MM.1S (cell line): ENCODE data around the gene OSCP1.

ENCODE experiments used
- DNase-seq: peaks from one replicate; pipeline ENCODE4 v3.0.0-alpha.2; 2015
- H2AFZ ChIP-seq: fragments of 300-600 bp; sonication (generic); 2 replicates; pipeline ENCODE4 v1.6.0; 2016; ENCODE audit warnings: antibody characterized with exemption, low read length
- H3F3A ChIP-seq: fragments of 300-600 bp; sonication (generic); 2 replicates; pipeline ENCODE4 v1.6.1; 2016; ENCODE audit warnings: mild to moderate bottlenecking, antibody characterized with exemption, low read length, moderate library complexity, mixed read lengths; ENCODE audit not compliant: insufficient read depth
- H3K27ac ChIP-seq: fragments of 300-600 bp; sonication (generic); 2 replicates; pipeline ENCODE4 v1.5.1; 2016; ENCODE audit warnings: mild to moderate bottlenecking, low read length
- H3K27me3 ChIP-seq: fragments of 300-600 bp; sonication (generic); replicated peaks from 2 replicates; pipeline ENCODE4 v1.6.0; 2016; ENCODE audit warnings: low read length; ENCODE audit not compliant: insufficient read depth
- H3K36me3 ChIP-seq: fragments of 300-600 bp; sonication (generic); replicated peaks from 2 replicates; pipeline ENCODE4 v1.6.1; 2016; ENCODE audit warnings: mild to moderate bottlenecking, low read length, mixed read lengths; ENCODE audit not compliant: insufficient read depth
- H3K4me1 ChIP-seq: fragments of 300-600 bp; sonication (generic); 2 replicates; pipeline ENCODE4 v1.6.1; 2016; ENCODE audit warnings: low read length, mixed read lengths
- H3K4me2 ChIP-seq: fragments of 300-600 bp; sonication (generic); 2 replicates; pipeline ENCODE4 v1.6.0; 2016; ENCODE audit warnings: low read depth, low read length
- H3K4me3 ChIP-seq: fragments of 300-600 bp; sonication (generic); 2 replicates; pipeline ENCODE4 v1.5.1; 2016; ENCODE audit warnings: low read length, mixed read lengths
- H3K79me2 ChIP-seq: fragments of 300-600 bp; sonication (generic); 2 replicates; pipeline ENCODE4 v1.6.1; 2016; ENCODE audit warnings: mixed run types, low read length, mixed read lengths
- H3K9ac ChIP-seq: fragments of 300-600 bp; sonication (generic); 2 replicates; pipeline ENCODE4 v1.6.1; 2016; ENCODE audit warnings: low read length, mixed read lengths
- H3K9me2 ChIP-seq: fragments of 300-600 bp; sonication (generic); replicated peaks from 2 replicates; pipeline ENCODE4 v1.6.1; 2016; ENCODE audit warnings: mild to moderate bottlenecking, low read length, mixed read lengths; ENCODE audit not compliant: insufficient read depth
- H3K9me3 ChIP-seq: fragments of 300-600 bp; sonication (generic); replicated peaks from 2 replicates; pipeline ENCODE4 v1.6.1; 2016; ENCODE audit warnings: mild to moderate bottlenecking, low read length, mixed read lengths; ENCODE audit not compliant: insufficient read depth
- H4K20me1 ChIP-seq: fragments of 300-600 bp; sonication (generic); 2 replicates; pipeline ENCODE4 v1.6.1; 2016; ENCODE audit warnings: mild to moderate bottlenecking, low read length, moderate library complexity, mixed read lengths; ENCODE audit not compliant: insufficient read depth
- CTCF ChIP-seq: fragments of 300-600 bp; sonication (generic); IDR thresholded peaks from 2 replicates; pipeline ENCODE4 v1.5.1; 2016; ENCODE audit warnings: antibody characterized with exemption, low read length, mixed read lengths
- EZH2 ChIP-seq: fragments of 300-600 bp; sonication (generic); optimal IDR thresholded peaks from 2 replicates; pipeline ENCODE3; 2017; ENCODE audit warnings: low read depth, mild to moderate bottlenecking, antibody characterized with exemption, low read length, mixed read lengths
- EZH2phosphoT487 ChIP-seq: fragments of 300-600 bp; sonication (generic); IDR thresholded peaks from 2 replicates; pipeline ENCODE4 v1.6.1; 2018; ENCODE audit warnings: antibody characterized with exemption, low read length

The OSCP1 gene

GRCh38 chr1:36419569-36419968, 30.7 kb downstream of the OSCP1 start:
- TF ChIP-seq CTCF, result no peak
- TF ChIP-seq EZH2, result no peak
- TF ChIP-seq EZH2phosphoT487, result no peak
- DNase-seq, result no peak
- H4K20me1 ChIP-seq, result no peaks in the 10 kb centered on the region
- H3K9me3 ChIP-seq, result no peaks in the 10 kb centered on the region
- H3K4me3 ChIP-seq, result no peak overlapping the region
- no peak overlapping the region for H3K27ac ChIP-seq
- no peaks in the 10 kb centered on the region for H3K9me2 ChIP-seq
- H2AFZ ChIP-seq, result no peak overlapping the region
- H3K4me1 ChIP-seq, result peaks cover 5% of the 10 kb centered on the region
- H3K27me3 ChIP-seq, result no peaks in the 10 kb centered on the region
- no peaks in the 10 kb centered on the region for H3K79me2 ChIP-seq
- H3K36me3 ChIP-seq, result no peaks in the 10 kb centered on the region
- H3F3A ChIP-seq, result no peaks in the 10 kb centered on the region
- no peak overlapping the region for H3K4me2 ChIP-seq
- H3K9ac ChIP-seq, result no peak overlapping the region

GRCh38 chr1:36419140-36419539, 31.1 kb downstream of the OSCP1 start:
- H3K27me3 ChIP-seq, result no peaks in the 10 kb centered on the region
- H3K9me2 ChIP-seq, result no peaks in the 10 kb centered on the region
- H3F3A ChIP-seq, result no peaks in the 10 kb centered on the region
- no peak overlapping the region for H3K4me3 ChIP-seq
- no peak overlapping the region for H3K9ac ChIP-seq
- H3K9me3 ChIP-seq, result no peaks in the 10 kb centered on the region
- no peak overlapping the region for H3K4me2 ChIP-seq
- H2AFZ ChIP-seq, result no peak overlapping the region
- TF ChIP-seq EZH2, result no peak
- TF ChIP-seq CTCF, result no peak
- TF ChIP-seq EZH2phosphoT487, result no peak
- no peaks in the 10 kb centered on the region for H3K36me3 ChIP-seq
- no peak overlapping the region for H3K27ac ChIP-seq
- no peak for DNase-seq
- H3K4me1 ChIP-seq, result peaks cover 5% of the 10 kb centered on the region
- no peaks in the 10 kb centered on the region for H3K79me2 ChIP-seq
- no peaks in the 10 kb centered on the region for H4K20me1 ChIP-seq

- Histone ChIP-seq H3K9me3 (no peaks in the 10 kb centered on the region), H3K36me3 (no peaks in the 10 kb centered on the region), H4K20me1 (no peaks in the 10 kb centered on the region), H3K9me2 (no peaks in the 10 kb centered on the region), H3K9ac (no peak overlapping the region), H3K4me3 (no peak overlapping the region), H3K79me2 (no peaks in the 10 kb centered on the region), H2AFZ (no peak overlapping the region), H3K4me1 (peaks cover 5% of the 10 kb centered on the region), H3K27ac (no peak overlapping the region), H3F3A (no peaks in the 10 kb centered on the region), H3K27me3 (no peaks in the 10 kb centered on the region), H3K4me2 (no peak overlapping the region)
- TF ChIP-seq CTCF (no peak), EZH2phosphoT487 (no peak), EZH2 (no peak)
- no peak for DNase-seq
Measured at GRCh38 chr1:36417931-36418330, 32.3 kb downstream of the OSCP1 start.
